HepG2 (cell line): ENCODE measurements around the gene SUOX. TPM values are rescaled to one million over a fixed set of nuclear protein-coding genes. Genes with fewer than 3 reads are reported as not detected.

Source experiments
- JARID2 ChIP-seq: sonication (generic); formaldehyde crosslinking; IDR thresholded peaks from 2 replicates; pipeline ENCODE4 v1.8.1; 2023; ENCODE audit warnings: missing genetic modification reagents, inconsistent platforms; ENCODE audit not compliant: insufficient replicate concordance
- KAT7 ChIP-seq: IDR thresholded peaks from 2 replicates; pipeline ENCODE4 v1.6.1; 2018; ENCODE audit warnings: borderline replicate concordance, missing compliant biosample characterization
- MZF1 ChIP-seq: sonication (generic); formaldehyde crosslinking; IDR thresholded peaks from 2 replicates; pipeline ENCODE4 v1.8.1; 2023; ENCODE audit warnings: mild to moderate bottlenecking, missing genetic modification reagents, borderline replicate concordance
- NFKBIZ ChIP-seq: IDR thresholded peaks from 2 replicates; pipeline ENCODE4 v1.6.1; 2018; ENCODE audit warnings: missing genetic modification reagents, missing compliant biosample characterization
- NRL ChIP-seq: sonication (generic); formaldehyde crosslinking; IDR thresholded peaks from 2 replicates; pipeline ENCODE4 v1.5.0; 2020; ENCODE audit warnings: missing genetic modification reagents, mild to moderate bottlenecking, moderate library complexity, borderline replicate concordance
- PHB2 ChIP-seq: fragments of 450-650 bp; IDR thresholded peaks from 2 replicates; pipeline ENCODE4 v1.6.1; 2018; ENCODE audit not compliant: partially characterized antibody
- PHF21A ChIP-seq: sonication (generic); formaldehyde crosslinking; IDR thresholded peaks from 2 replicates; pipeline ENCODE4 v1.5.0; 2020; ENCODE audit warnings: mild to moderate bottlenecking, missing genetic modification reagents
- RARA ChIP-seq: IDR thresholded peaks from 2 replicates; pipeline ENCODE4 v1.6.1; 2016; ENCODE audit warnings: missing genetic modification reagents, missing compliant biosample characterization
- SP1 ChIP-seq, 2 experiments: fragments of 450-650 bp in 1 of 2; sonication (generic) in 1 of 2; formaldehyde crosslinking in 1 of 2; IDR thresholded peaks; 2 replicates each; pipeline versions ENCODE4 v1.4.0 to v1.6.1; 2016 to 2020; ENCODE audit warnings: missing genetic modification reagents in 1 of 2
- STAT5B ChIP-seq: sonication (generic); formaldehyde crosslinking; IDR thresholded peaks from 2 replicates; pipeline ENCODE4 v1.4.0; 2020; ENCODE audit warnings: missing genetic modification reagents
- ZFP36L2 ChIP-seq: sonication (generic); formaldehyde crosslinking; IDR thresholded peaks from 2 replicates; pipeline ENCODE4 v1.4.0; 2020; ENCODE audit warnings: missing genetic modification reagents
- ZNF143 ChIP-seq: sonication (generic); formaldehyde crosslinking; IDR thresholded peaks from 2 replicates; pipeline ENCODE4 v1.4.0; 2020; ENCODE audit warnings: missing genetic modification reagents
- ZNF235 ChIP-seq: sonication (generic); formaldehyde crosslinking; IDR thresholded peaks from 2 replicates; pipeline ENCODE4 v1.8.1; 2023; ENCODE audit warnings: mild to moderate bottlenecking, missing genetic modification reagents, borderline replicate concordance
- ZNF317 ChIP-seq: sonication (generic); formaldehyde crosslinking; IDR thresholded peaks from 2 replicates; pipeline ENCODE4 v1.5.0; 2020; ENCODE audit warnings: mild to moderate bottlenecking, missing genetic modification reagents
- ZNF343 ChIP-seq: sonication (generic); formaldehyde crosslinking; IDR thresholded peaks from 2 replicates; pipeline ENCODE4 v1.4.0; 2020; ENCODE audit warnings: mild to moderate bottlenecking, missing genetic modification reagents
- ZNF354B ChIP-seq: sonication (generic); formaldehyde crosslinking; IDR thresholded peaks from 2 replicates; pipeline ENCODE4 v1.8.0; 2022; ENCODE audit warnings: mild to moderate bottlenecking, missing genetic modification reagents
- ZNF772 ChIP-seq: sonication (generic); formaldehyde crosslinking; IDR thresholded peaks from 2 replicates; pipeline ENCODE4 v1.5.0; 2020; ENCODE audit warnings: mild to moderate bottlenecking, missing genetic modification reagents
- ZNF878 ChIP-seq: sonication (generic); formaldehyde crosslinking; IDR thresholded peaks from 2 replicates; pipeline ENCODE4 v1.8.1; 2023; ENCODE audit warnings: mild to moderate bottlenecking, missing genetic modification reagents, moderate library complexity
- polyA plus RNA-seq, 8 experiments: library from polyadenylated mRNA; depleted of rRNA in 3 of 8; stranded (reverse) in 7 of 8; unstranded in 1 of 8; fragments of >200 nt; fragmentation: Illumina TruSeq in 4 of 8; extraction: Trizol in 4 of 8; gene quantifications; 2 replicates each; pipeline versions ENCODE4 v1.2.1 to v1.2.3, GENCODE V29; 2011 to 2016; ENCODE audit warnings: low read depth in 4 of 8, missing spikeins in 1 of 8, mixed read lengths in 1 of 8; ENCODE audit not compliant: insufficient read depth in 1 of 8
- total RNA-seq, 5 experiments: library from RNA; depleted of rRNA; stranded (reverse); fragments of >200 nt; fragmentation: Illumina TruSeq; extraction: Trizol; gene quantifications; 2 replicates each; pipeline ENCODE4 v1.2.3, GENCODE V29; 2016; ENCODE audit warnings: low read depth in 1 of 5
- TF ChIP-seq, protein P1 (sequence below): sonication (generic); formaldehyde crosslinking; conservative IDR thresholded peaks from 2 replicates; pipeline ENCODE4 v1.4.0; 2020; ENCODE audit warnings: mild to moderate bottlenecking, missing genetic modification reagents, moderate library complexity
- TF ChIP-seq, protein P2 (sequence below): fragments of 450-650 bp; IDR thresholded peaks from 2 replicates; pipeline ENCODE4 v1.6.1; 2016
- TF ChIP-seq, protein P3 (sequence below): sonication (generic); formaldehyde crosslinking; IDR thresholded peaks from 2 replicates; pipeline ENCODE4 v1.4.0; 2020; ENCODE audit warnings: mild to moderate bottlenecking, missing genetic modification reagents

Gene SUOX
- total and polyA plus RNA-seq, 2 of the 13 experiments (the other 11 are each of a cell fraction or from before 2014, with no cell fraction given) = 23.9 to 25.9 TPM

DNA sequence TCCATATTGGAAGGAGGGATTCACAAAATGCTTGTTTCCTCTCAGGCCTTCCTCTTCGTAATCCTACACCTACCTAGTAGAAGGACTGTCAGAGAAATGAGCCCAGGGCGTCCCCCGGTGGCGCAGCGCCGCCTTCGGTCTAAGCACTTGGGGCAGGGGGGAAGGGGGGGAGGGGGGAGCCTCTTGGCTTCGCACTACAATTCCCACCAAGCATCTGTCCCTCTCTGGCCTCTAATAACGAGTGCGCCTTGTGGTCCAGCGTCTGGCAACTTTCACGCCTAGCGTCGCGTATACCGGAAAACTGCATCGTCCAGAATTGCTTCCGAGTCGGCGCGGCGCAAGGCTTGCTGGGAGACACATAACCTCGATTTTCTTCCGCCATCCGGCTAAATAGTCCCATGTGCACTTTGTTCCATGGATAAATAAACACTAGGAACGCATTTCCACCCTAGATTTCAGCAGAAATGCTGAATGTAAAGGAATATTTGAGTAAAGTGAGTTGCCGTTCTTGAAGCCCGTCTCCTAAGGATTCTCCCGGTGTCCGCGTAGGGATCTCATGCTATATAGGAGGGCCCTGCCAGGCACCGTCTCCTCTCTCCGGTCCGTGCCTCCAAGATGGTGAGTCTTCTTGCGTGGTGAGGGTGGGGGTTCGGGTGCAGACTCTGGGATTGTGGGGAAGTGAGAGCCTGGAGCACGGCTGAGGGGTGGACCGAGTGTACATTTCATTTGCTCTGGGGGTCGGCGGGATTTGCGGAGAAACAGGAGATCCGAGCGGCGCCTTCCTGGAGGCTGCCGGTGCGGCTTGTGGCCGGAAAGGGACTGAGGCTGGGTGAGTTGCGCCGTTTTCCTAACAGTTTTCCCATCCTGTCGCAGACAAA is 44.7 kb downstream of the SUOX start, which contains the start of gene RPS26 (continued):
- TF ChIP-seq, protein P1, sequence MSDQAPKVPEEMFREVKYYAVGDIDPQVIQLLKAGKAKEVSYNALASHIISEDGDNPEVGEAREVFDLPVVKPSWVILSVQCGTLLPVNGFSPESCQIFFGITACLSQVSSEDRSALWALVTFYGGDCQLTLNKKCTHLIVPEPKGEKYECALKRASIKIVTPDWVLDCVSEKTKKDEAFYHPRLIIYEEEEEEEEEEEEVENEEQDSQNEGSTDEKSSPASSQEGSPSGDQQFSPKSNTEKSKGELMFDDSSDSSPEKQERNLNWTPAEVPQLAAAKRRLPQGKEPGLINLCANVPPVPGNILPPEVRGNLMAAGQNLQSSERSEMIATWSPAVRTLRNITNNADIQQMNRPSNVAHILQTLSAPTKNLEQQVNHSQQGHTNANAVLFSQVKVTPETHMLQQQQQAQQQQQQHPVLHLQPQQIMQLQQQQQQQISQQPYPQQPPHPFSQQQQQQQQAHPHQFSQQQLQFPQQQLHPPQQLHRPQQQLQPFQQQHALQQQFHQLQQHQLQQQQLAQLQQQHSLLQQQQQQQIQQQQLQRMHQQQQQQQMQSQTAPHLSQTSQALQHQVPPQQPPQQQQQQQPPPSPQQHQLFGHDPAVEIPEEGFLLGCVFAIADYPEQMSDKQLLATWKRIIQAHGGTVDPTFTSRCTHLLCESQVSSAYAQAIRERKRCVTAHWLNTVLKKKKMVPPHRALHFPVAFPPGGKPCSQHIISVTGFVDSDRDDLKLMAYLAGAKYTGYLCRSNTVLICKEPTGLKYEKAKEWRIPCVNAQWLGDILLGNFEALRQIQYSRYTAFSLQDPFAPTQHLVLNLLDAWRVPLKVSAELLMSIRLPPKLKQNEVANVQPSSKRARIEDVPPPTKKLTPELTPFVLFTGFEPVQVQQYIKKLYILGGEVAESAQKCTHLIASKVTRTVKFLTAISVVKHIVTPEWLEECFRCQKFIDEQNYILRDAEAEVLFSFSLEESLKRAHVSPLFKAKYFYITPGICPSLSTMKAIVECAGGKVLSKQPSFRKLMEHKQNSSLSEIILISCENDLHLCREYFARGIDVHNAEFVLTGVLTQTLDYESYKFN (CRISPR knock-in tag) = peak; percentile 61
- TF ChIP-seq PHB2 (no peak), PHF21A (CRISPR knock-in tag) (peak; percentile 89), RARA (peak; percentile 9; the same call in 1 of the 2 replicates), NRL (peak; percentile 88), ZNF772 (CRISPR knock-in tag) (peak; percentile 82), ZNF143 (CRISPR knock-in tag) (peak; percentile 96), STAT5B (CRISPR knock-in tag) (0 out of 2 replicates have a peak, but pooled peaks have one; percentile 76), ZNF354B (CRISPR knock-in tag) (no peak), ZNF235 (CRISPR knock-in tag) (peak; percentile 69; the same call in 1 of the 2 replicates), JARID2 (CRISPR knock-in tag) (peak; percentile 92), KAT7 (no peak), ZNF317 (CRISPR knock-in tag) (peak; percentile 78; the same call in 1 of the 2 replicates), NFKBIZ (CRISPR knock-in tag) (peak; percentile 60; the same call in 1 of the 2 replicates), SP1 (IDR thresholded peaks at IDR 0.05) (no peak), SP1 (CRISPR knock-in tag; IDR thresholded peaks at IDR 0.05) (peak; percentile 78), MZF1 (CRISPR knock-in tag) (no peak), ZNF343 (CRISPR knock-in tag) (peak; percentile 48; the same call in 1 of the 2 replicates), ZNF878 (CRISPR knock-in tag) (peak; percentile 70; the same call in 1 of the 2 replicates), ZFP36L2 (CRISPR knock-in tag) (no peak)
- TF ChIP-seq, protein P2, sequence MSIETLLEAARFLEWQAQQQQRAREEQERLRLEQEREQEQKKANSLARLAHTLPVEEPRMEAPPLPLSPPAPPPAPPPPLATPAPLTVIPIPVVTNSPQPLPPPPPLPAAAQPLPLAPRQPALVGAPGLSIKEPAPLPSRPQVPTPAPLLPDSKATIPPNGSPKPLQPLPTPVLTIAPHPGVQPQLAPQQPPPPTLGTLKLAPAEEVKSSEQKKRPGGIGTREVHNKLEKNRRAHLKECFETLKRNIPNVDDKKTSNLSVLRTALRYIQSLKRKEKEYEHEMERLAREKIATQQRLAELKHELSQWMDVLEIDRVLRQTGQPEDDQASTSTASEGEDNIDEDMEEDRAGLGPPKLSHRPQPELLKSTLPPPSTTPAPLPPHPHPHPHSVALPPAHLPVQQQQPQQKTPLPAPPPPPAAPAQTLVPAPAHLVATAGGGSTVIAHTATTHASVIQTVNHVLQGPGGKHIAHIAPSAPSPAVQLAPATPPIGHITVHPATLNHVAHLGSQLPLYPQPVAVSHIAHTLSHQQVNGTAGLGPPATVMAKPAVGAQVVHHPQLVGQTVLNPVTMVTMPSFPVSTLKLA = peak; percentile 22; the same call in 1 of the 2 replicates
- TF ChIP-seq, protein P3, sequence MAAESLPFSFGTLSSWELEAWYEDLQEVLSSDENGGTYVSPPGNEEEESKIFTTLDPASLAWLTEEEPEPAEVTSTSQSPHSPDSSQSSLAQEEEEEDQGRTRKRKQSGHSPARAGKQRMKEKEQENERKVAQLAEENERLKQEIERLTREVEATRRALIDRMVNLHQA (CRISPR knock-in tag) = no peak
